Hepatocyte (in vitro differentiated cells): ENCODE results near the gene HS3ST5.

Experiments
- EZH2phosphoT487 ChIP-seq: fragments of 200-600 bp; sonication (generic); IDR thresholded peaks from one replicate; pipeline ENCODE4 v1.6.1; 2018; ENCODE audit warnings: antibody characterized with exemption, mild to moderate bottlenecking, low read depth, moderate library complexity; ENCODE audit not compliant: unreplicated experiment, severe bottlenecking
- TF ChIP-seq, protein P1 (sequence below): fragments of 200-600 bp; sonication (generic); IDR thresholded peaks from 2 replicates; pipeline ENCODE4 v1.5.1; 2016; ENCODE audit warnings: antibody characterized with exemption, mild to moderate bottlenecking; ENCODE audit not compliant: poor library complexity

- TF ChIP-seq, protein P1, sequence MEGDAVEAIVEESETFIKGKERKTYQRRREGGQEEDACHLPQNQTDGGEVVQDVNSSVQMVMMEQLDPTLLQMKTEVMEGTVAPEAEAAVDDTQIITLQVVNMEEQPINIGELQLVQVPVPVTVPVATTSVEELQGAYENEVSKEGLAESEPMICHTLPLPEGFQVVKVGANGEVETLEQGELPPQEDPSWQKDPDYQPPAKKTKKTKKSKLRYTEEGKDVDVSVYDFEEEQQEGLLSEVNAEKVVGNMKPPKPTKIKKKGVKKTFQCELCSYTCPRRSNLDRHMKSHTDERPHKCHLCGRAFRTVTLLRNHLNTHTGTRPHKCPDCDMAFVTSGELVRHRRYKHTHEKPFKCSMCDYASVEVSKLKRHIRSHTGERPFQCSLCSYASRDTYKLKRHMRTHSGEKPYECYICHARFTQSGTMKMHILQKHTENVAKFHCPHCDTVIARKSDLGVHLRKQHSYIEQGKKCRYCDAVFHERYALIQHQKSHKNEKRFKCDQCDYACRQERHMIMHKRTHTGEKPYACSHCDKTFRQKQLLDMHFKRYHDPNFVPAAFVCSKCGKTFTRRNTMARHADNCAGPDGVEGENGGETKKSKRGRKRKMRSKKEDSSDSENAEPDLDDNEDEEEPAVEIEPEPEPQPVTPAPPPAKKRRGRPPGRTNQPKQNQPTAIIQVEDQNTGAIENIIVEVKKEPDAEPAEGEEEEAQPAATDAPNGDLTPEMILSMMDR: no peak
- TF ChIP-seq EZH2phosphoT487: no peak
Observed at GRCh38 chr6:114200891-114201290, 141.9 kb downstream of the HS3ST5 start.
